Endothelial cell of umbilical vein (primary cell): ENCODE data around the gene VSIG10L2. TPM values are rescaled to one million over a fixed set of nuclear protein-coding genes. Genes with fewer than 3 reads are reported as not detected.

ENCODE experiments used
- BruUV-seq: library from RNA; stranded (reverse); fragments of 400-500 nt; replicated peaks from 2 replicates; lab custom pipeline; 2021; lab: Mats Ljungman, UMichigan
- CTCF ChIA-PET: fragments of 300-600, 350-600 bp; sonication (Branson Sonifier 250); formaldehyde crosslinking; loops from one replicate; lab custom pipeline; 2021; ENCODE audit warnings: antibody characterized with exemption, inconsistent platforms; lab: Charles Lee
- POLR2A ChIA-PET: fragments of 300-600, 350-600 bp; sonication (Branson Sonifier 250); formaldehyde crosslinking; loops from one replicate; lab custom pipeline; 2021; ENCODE audit warnings: antibody characterized with exemption, inconsistent platforms; lab: Charles Lee
- DNase-seq: peaks from one replicate; pipeline ENCODE4 v3.0.0-alpha.2; 2011; ENCODE audit warnings: low read depth, low spot score
- FAIRE-seq: peaks from 2 replicates; lab custom pipeline; 2011; peaks lifted over from hg19 to GRCh38; lab: Jason Lieb, UNC
- H2AFZ ChIP-seq: 2 replicates; pipeline ENCODE4 v1.6.0; 2012; ENCODE audit warnings: low read depth, low read length, control low read depth, inconsistent platforms
- H3K27ac ChIP-seq: 2 replicates; pipeline ENCODE4 v1.5.1; 2011; ENCODE audit warnings: low read depth, mild to moderate bottlenecking, control low read depth, low read length, moderate library complexity; ENCODE audit not compliant: insufficient read depth
- H3K27me3 ChIP-seq, 2 experiments: 2 replicates each; pipeline versions ENCODE4 v1.6.0 to v1.6.1; 2011; ENCODE audit warnings: low read length in 2 of 2, mixed read lengths in 1 of 2; ENCODE audit not compliant: control insufficient read depth in 2 of 2, insufficient read depth in 2 of 2
- H3K36me3 ChIP-seq, 2 experiments: 2 replicates in 1 of 2; 3 replicates in 1 of 2; pipeline ENCODE4 v1.5.1; 2011; ENCODE audit warnings: low read length in 2 of 2, mild to moderate bottlenecking in 1 of 2, moderate library complexity in 1 of 2; ENCODE audit not compliant: control insufficient read depth in 2 of 2, insufficient read depth in 2 of 2; ENCODE audit errors: extremely low read depth in 1 of 2
- H3K4me1 ChIP-seq: 3 replicates; pipeline ENCODE4 v1.5.1; 2011; ENCODE audit warnings: mild to moderate bottlenecking, low read length; ENCODE audit not compliant: control insufficient read depth, insufficient read depth; ENCODE audit errors: extremely low read depth
- H3K4me2 ChIP-seq: 2 replicates; pipeline ENCODE4 v1.6.1; 2011; ENCODE audit warnings: low read length, control low read depth, mixed read lengths; ENCODE audit not compliant: insufficient read depth
- H3K4me3 ChIP-seq, 3 experiments: fragments of 200-600 bp in 1 of 3; sonication (generic), shearing (Covaris generic) in 1 of 3; replicated peaks in 1 of 3; 2 replicates each; pipeline ENCODE4 v1.5.1; 2011 to 2016; ENCODE audit warnings: control low read depth in 3 of 3, low read length in 3 of 3, mild to moderate bottlenecking in 2 of 3, inconsistent platforms in 1 of 3, low read depth in 1 of 3, moderate library complexity in 1 of 3; ENCODE audit not compliant: insufficient read depth in 1 of 3
- H3K79me2 ChIP-seq: 2 replicates; pipeline ENCODE4 v1.6.0; 2012; ENCODE audit warnings: low read length, inconsistent platforms; ENCODE audit not compliant: control insufficient read depth, insufficient read depth
- H3K9ac ChIP-seq: replicated peaks from 2 replicates; pipeline ENCODE3; 2011; ENCODE audit warnings: low read length, control low read depth; ENCODE audit not compliant: insufficient read depth; ENCODE audit errors: extremely low read depth
- H3K9me1 ChIP-seq: replicated peaks from 3 replicates; pipeline ENCODE4 v1.6.0; 2011; ENCODE audit warnings: mild to moderate bottlenecking, low read length; ENCODE audit not compliant: control insufficient read depth, insufficient read depth; ENCODE audit errors: extremely low read depth
- H3K9me3 ChIP-seq: replicated peaks from 2 replicates; pipeline ENCODE4 v1.5.1; 2012; ENCODE audit warnings: low read length, inconsistent platforms; ENCODE audit not compliant: control insufficient read depth, insufficient read depth
- H4K20me1 ChIP-seq: replicated peaks from 2 replicates; pipeline ENCODE3; 2011; ENCODE audit warnings: mild to moderate bottlenecking, low read length; ENCODE audit not compliant: control insufficient read depth, insufficient read depth; ENCODE audit errors: extremely low read depth
- CTCF ChIP-seq, 2 donors: IDR thresholded peaks; 1 replicate in 1 of 2; 2 replicates in 1 of 2; pipeline ENCODE4 v1.5.1; 2011; ENCODE audit warnings: low read length in 2 of 2, mild to moderate bottlenecking in 2 of 2, moderate library complexity in 2 of 2, control low read depth in 1 of 2, inconsistent platforms in 1 of 2, low read depth in 1 of 2; ENCODE audit not compliant: insufficient read depth in 1 of 2; ENCODE audit errors: extremely low read depth in 1 of 2
- EZH2 ChIP-seq: IDR thresholded peaks from 2 replicates; pipeline ENCODE4 v1.6.1; 2012; ENCODE audit warnings: borderline replicate concordance, low read depth, mild to moderate bottlenecking, moderate library complexity, low read length, inconsistent platforms; ENCODE audit not compliant: severe bottlenecking
- FOS ChIP-seq: IDR thresholded peaks from 2 replicates; pipeline ENCODE4 v1.6.1; 2011; ENCODE audit warnings: mild to moderate bottlenecking, low read length, moderate library complexity, borderline replicate concordance; ENCODE audit not compliant: insufficient read depth
- GATA2 ChIP-seq: IDR thresholded peaks from 2 replicates; pipeline ENCODE4 v1.7.0; 2011; ENCODE audit warnings: low read depth, mild to moderate bottlenecking, moderate library complexity, mixed read lengths, low read length; ENCODE audit not compliant: insufficient read length, insufficient read depth
- JUN ChIP-seq: IDR thresholded peaks from 2 replicates; pipeline ENCODE4 v1.6.1; 2011; ENCODE audit warnings: borderline replicate concordance, low read depth; ENCODE audit not compliant: insufficient read length, insufficient read depth
- MYC ChIP-seq: IDR thresholded peaks from one replicate; pipeline ENCODE4 v1.6.1; 2011; ENCODE audit warnings: mild to moderate bottlenecking, low read depth, low read length
- POLR2A ChIP-seq: IDR thresholded peaks from 2 replicates; pipeline ENCODE4 v1.6.1; 2012; ENCODE audit warnings: low read depth, mild to moderate bottlenecking, control low read depth, low read length
- POLR2AphosphoS5 ChIP-seq: IDR thresholded peaks from 2 replicates; pipeline ENCODE4 v1.6.1; 2012; ENCODE audit warnings: low read depth, mild to moderate bottlenecking, control low read depth, low read length, moderate library complexity; ENCODE audit not compliant: insufficient read depth
- dilution Hi-C: fragments of 300-500 bp; cut with MboI; formaldehyde crosslinking; loops from one replicate; pipeline ENCODE4 v1.15.0; 2019; ENCODE audit warnings: low sequenced_read_pairs; ENCODE audit not compliant: extremely low pct_ligation_motif_present
- intact Hi-C: fragments of 100-400 bp; cut with micrococcal nuclease; formaldehyde crosslinking; loops from one replicate; pipeline ENCODE4 v1.10.0; 2022
- polyA plus RNA-seq, 4 experiments: library from polyadenylated mRNA; depleted of rRNA in 3 of 4; stranded (reverse) in 3 of 4; unstranded in 1 of 4; fragments of >200 nt; gene quantifications; 2 replicates each; pipeline versions ENCODE4 v1.2.1 to v1.2.3, GENCODE V29; 2011 to 2012; ENCODE audit warnings: missing spikeins in 1 of 4
- total RNA-seq: library from RNA; stranded (reverse); gene quantifications from 2 replicates; pipeline ENCODE4 v1.2.3, GENCODE V29; 2021
- TF ChIP-seq, protein P1 (sequence below): IDR thresholded peaks from 2 replicates; pipeline ENCODE4 v1.6.1; 2011; ENCODE audit not compliant: insufficient read depth, insufficient read length

Gene VSIG10L2
- total and polyA plus RNA-seq, 2 donors (not counting 3 experiments of a cell fraction or from before 2014, with no cell fraction given) = not detected

DNA sequence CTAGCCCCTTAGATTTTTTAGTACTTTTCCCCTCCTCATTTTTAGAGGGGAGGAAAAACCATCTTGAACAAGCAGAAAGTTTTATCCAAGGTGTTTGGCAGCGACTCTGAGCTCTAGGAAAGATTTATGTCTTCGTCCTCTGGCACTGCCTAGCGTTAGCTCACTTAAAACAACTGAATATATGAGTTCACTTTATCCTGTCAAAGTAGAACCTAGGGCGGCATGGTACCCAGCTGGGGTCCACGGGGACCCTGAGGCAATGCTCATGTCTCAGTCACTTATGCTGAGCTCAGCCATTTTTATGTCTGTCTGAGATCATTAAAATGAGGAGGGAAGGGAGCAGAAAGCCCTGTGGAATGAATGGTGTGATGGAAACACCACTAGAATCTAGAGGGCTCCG is 14.2 kb upstream of the VSIG10L2 start:
- Histone ChIP-seq H3K27me3 (peaks cover 2% of the 10 kb centered on the region in 2 experiments), H2AFZ (no peak overlapping the region), H3K27ac (no peak overlapping the region), H3K4me1 (no peaks in the 10 kb centered on the region), H3K4me2 (no peak overlapping the region), H3K36me3 (no peaks in the 10 kb centered on the region), H3K9me1 (no peaks in the 10 kb centered on the region), H3K79me2 (no peaks in the 10 kb centered on the region), H3K9ac (no peak overlapping the region), H3K4me3 (no peak overlapping the region), H3K9me3 (no peaks in the 10 kb centered on the region), H4K20me1 (no peaks in the 10 kb centered on the region)
- DNase-seq (no peak), FAIRE-seq (no peak)
- ChIA-PET POLR2A (no interaction called here), CTCF (interaction anchor here (1.0 kb wide), 1 partner anchor 262 kb away, joined by 3 read pairs; no protein-coding TSS in a partner anchor)
- dilution Hi-C loops = no loop called here
- intact Hi-C loops = no loop called here
- TF ChIP-seq POLR2A = no peak
- no peak for TF ChIP-seq FOS
- no peak for TF ChIP-seq POLR2AphosphoS5
- no peak for TF ChIP-seq MYC
- no peak for TF ChIP-seq GATA2
- no TSS peak for BruUV-seq

GRCh38 chr11:125932301-125932700 is 13.5 kb upstream of the VSIG10L2 start:
- dilution Hi-C loops (no loop called here), intact Hi-C loops (no loop called here)
- Histone ChIP-seq H3K4me2 (no peak overlapping the region), H3K9me3 (no peaks in the 10 kb centered on the region), H3K27me3 (peaks cover 0 to 2% of the 10 kb centered on the region in 2 experiments), H3K4me1 (no peaks in the 10 kb centered on the region), H4K20me1 (no peaks in the 10 kb centered on the region), H3K36me3 (no peaks in the 10 kb centered on the region), H3K4me3 (no peak overlapping the region), H2AFZ (no peak overlapping the region), H3K9ac (no peak overlapping the region), H3K79me2 (no peaks in the 10 kb centered on the region), H3K27ac (no peak overlapping the region), H3K9me1 (no peaks in the 10 kb centered on the region)
- TF ChIP-seq JUN = no peak
- TF ChIP-seq CTCF (IDR thresholded peaks at IDR 0.05; ENCODE audit: extremely low read depth in 1 of 2, insufficient read depth in 1 of 2, low read depth in 1 of 2, low read length in 2 of 2) = no peak
- TF ChIP-seq POLR2A = no peak
- no peak for TF ChIP-seq FOS
- TF ChIP-seq POLR2AphosphoS5 = no peak
- no peak for TF ChIP-seq GATA2
- no peak for TF ChIP-seq EZH2
- TF ChIP-seq, protein P1, sequence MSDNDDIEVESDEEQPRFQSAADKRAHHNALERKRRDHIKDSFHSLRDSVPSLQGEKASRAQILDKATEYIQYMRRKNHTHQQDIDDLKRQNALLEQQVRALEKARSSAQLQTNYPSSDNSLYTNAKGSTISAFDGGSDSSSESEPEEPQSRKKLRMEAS = no peak
- DNase-seq (no peak), FAIRE-seq (no peak)
- CTCF ChIA-PET = no interaction called here
- no TSS peak for BruUV-seq
- POLR2A ChIA-PET = no interaction called here
